H1 (cell line): Measurements from ENCODE around the gene TSPAN6. TPM values are rescaled to one million over a fixed set of nuclear protein-coding genes. Genes with fewer than 3 reads are reported as not detected.

Source experiments
- CHD7 ChIP-seq: fragments of 300-600 bp; sonication (generic); IDR thresholded peaks from 2 replicates; pipeline ENCODE4 v1.7.1; 2012; ENCODE audit warnings: low read length, moderate library complexity, mild to moderate bottlenecking, inconsistent platforms; ENCODE audit not compliant: insufficient replicate concordance
- TAF1 ChIP-seq: IDR thresholded peaks from 2 replicates; pipeline ENCODE4 v1.6.1; 2011; ENCODE audit warnings: mild to moderate bottlenecking, low read depth, low read length
- polyA plus RNA-seq, 7 experiments: library from polyadenylated mRNA; depleted of rRNA in 3 of 7; stranded (reverse) in 5 of 7; unstranded in 2 of 7; fragments of >200 nt in 5 of 7; fragments of 200-250 nt in 2 of 7; gene quantifications; 1 replicate in 5 of 7; 2 replicates in 1 of 7; 4 replicates in 1 of 7; pipeline versions ENCODE4 v1.2.1 to v1.2.3, GENCODE V29; 2011 to 2013; ENCODE audit warnings: missing spikeins in 2 of 7, mixed read lengths in 2 of 7
- total RNA-seq: library from RNA; stranded (reverse); fragmentation: NEBNext Ultra II Directional; extraction: Animal tissue kit (Norgen Biotek cat#: 25700); gene quantifications from 2 replicates; pipeline ENCODE4 v1.2.1, GENCODE V29; 2021

Gene TSPAN6
- total and polyA plus RNA-seq, 2 of the 8 experiments (the other 6 are each of a cell fraction or from before 2014, with no cell fraction given) = 58.1 to 67.7 TPM

DNA sequence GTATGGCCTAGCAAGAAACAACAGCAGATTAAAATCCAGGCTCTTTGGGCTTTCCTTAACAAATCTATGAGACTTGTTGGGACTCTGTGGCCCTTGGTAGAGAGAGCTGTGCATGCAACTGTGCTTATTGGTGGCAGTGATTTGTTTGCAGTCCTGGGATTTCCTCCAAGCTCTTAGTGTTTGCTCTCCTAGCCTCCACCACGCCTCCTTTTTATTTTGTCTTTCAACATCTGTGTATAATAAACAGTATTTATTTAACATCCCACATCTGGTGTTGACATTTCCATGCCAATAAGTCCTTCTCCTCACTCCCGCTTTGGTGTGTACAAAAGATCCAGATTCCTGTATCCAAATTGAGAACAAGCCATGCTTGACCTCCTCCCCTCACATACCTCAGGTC lies 48.7 kb downstream of the TSPAN6 start (continued):
- TF ChIP-seq CHD7 (no peak), TAF1 (no peak)
- TF ChIP-seq, all 59 proteins: peak for 0
